A549 (cell line): ENCODE results near the gene CCDC187. TPM values are rescaled to one million over a fixed set of nuclear protein-coding genes. Genes with fewer than 3 reads are reported as not detected.

ENCODE experiments used
- ATAC-seq, 2 experiments: fragments of 200-7000 bp in 1 of 2; fragments of >200 bp in 1 of 2; cut with Nextera tagmentation in 1 of 2; cut with Tn5 transposase in 1 of 2; 3 replicates each; pipeline versions ENCODE4 v1.8.0 to v1.9.1; 2018 to 2020; ENCODE audit warnings: mild to moderate bottlenecking in 1 of 2, moderate library complexity in 1 of 2
- CTCF ChIA-PET: fragments of 300-600 bp; sonication (Branson Sonifier 250); formaldehyde crosslinking; extraction: SDS; loops from one replicate; lab custom pipeline; 2021; ENCODE audit warnings: antibody characterized with exemption, inconsistent platforms; lab: Yijun Ruan, JAX
- POLR2A ChIA-PET: fragments of 350-600 bp; formaldehyde crosslinking; extraction: SDS; loops from one replicate; lab custom pipeline; 2021; ENCODE audit warnings: antibody characterized with exemption, inconsistent platforms; lab: Yijun Ruan, JAX
- DNase-seq, 2 experiments: peaks; one replicate each; pipeline versions ENCODE4 v3.0.0 to v3.0.0-alpha.2; 2011 to 2016; ENCODE audit warnings: low read depth in 1 of 2, low spot score in 1 of 2
- FAIRE-seq: peaks from 2 replicates; lab custom pipeline; 2011; peaks lifted over from hg19 to GRCh38; lab: Jason Lieb, UNC
- H3K27ac ChIP-seq, 2 experiments: fragments of >200 bp; sonication (Bioruptor Twin); formaldehyde crosslinking; 3 replicates each; pipeline ENCODE4 v1.5.1; 2016 to 2017
- H3K4me1 ChIP-seq: fragments of >200 bp; sonication (Bioruptor Twin); formaldehyde crosslinking; 3 replicates; pipeline ENCODE4 v1.6.1; 2016
- H3K4me2 ChIP-seq: fragments of >200 bp; sonication (Bioruptor Twin); formaldehyde crosslinking; 3 replicates; pipeline ENCODE4 v1.6.1; 2016
- H3K4me3 ChIP-seq: fragments of >200 bp; sonication (Bioruptor Twin); formaldehyde crosslinking; 3 replicates; pipeline ENCODE4 v1.5.1; 2016
- H3K9me3 ChIP-seq: fragments of >200 bp; sonication (Bioruptor Twin); formaldehyde crosslinking; 3 replicates; pipeline ENCODE4 v1.6.1; 2016
- CBX2 ChIP-seq: fragments of 200-600 bp; sonication (generic); IDR thresholded peaks from 2 replicates; pipeline ENCODE4 v1.6.1; 2016; ENCODE audit warnings: low read depth, mild to moderate bottlenecking, borderline replicate concordance
- CHD2 ChIP-seq: fragments of 150-350 bp; IDR thresholded peaks from 2 replicates; pipeline ENCODE4 v1.6.1; 2014; ENCODE audit warnings: low read length; ENCODE audit not compliant: partially characterized antibody
- CHD4 ChIP-seq: fragments of 200-600 bp; sonication (generic); IDR thresholded peaks from 2 replicates; pipeline ENCODE4 v1.6.1; 2016; ENCODE audit warnings: antibody characterized with exemption, mild to moderate bottlenecking, borderline replicate concordance
- ELK1 ChIP-seq: fragments of 150-350 bp; IDR thresholded peaks from 2 replicates; pipeline ENCODE4 v1.6.1; 2014; ENCODE audit warnings: low read depth, mild to moderate bottlenecking, low read length
- EP300 ChIP-seq, 2 experiments: fragments of >200 bp; sonication (Bioruptor Twin); formaldehyde crosslinking; IDR thresholded peaks; 2 replicates in 1 of 2; 3 replicates in 1 of 2; pipeline ENCODE4 v1.6.1; 2016 to 2017
- ESRRA ChIP-seq: fragments of 150-350 bp; IDR thresholded peaks from 2 replicates; pipeline ENCODE4 v1.6.1; 2014; ENCODE audit warnings: mild to moderate bottlenecking, low read length, borderline replicate concordance
- HEYL ChIP-seq: fragments of 250-450 bp; sonication (Bioruptor Pico); IDR thresholded peaks from 2 replicates; pipeline ENCODE4 v1.8.0; 2021; ENCODE audit warnings: mild to moderate bottlenecking, moderate library complexity
- HMGXB4 ChIP-seq: fragments of 250-450 bp; sonication (Bioruptor Pico); IDR thresholded peaks from 2 replicates; pipeline ENCODE4 v1.5.0; 2021; ENCODE audit warnings: mild to moderate bottlenecking, moderate library complexity, borderline replicate concordance
- HOXA7 ChIP-seq: fragments of 250-450 bp; sonication (Bioruptor Pico); IDR thresholded peaks from 2 replicates; pipeline ENCODE4 v1.5.0; 2020; ENCODE audit warnings: mild to moderate bottlenecking, moderate library complexity
- JUNB ChIP-seq: fragments of >200 bp; sonication (Bioruptor Twin); formaldehyde crosslinking; IDR thresholded peaks from 2 replicates; pipeline ENCODE4 v1.6.1; 2016
- KDM1A ChIP-seq: fragments of 200-600 bp; sonication (generic); IDR thresholded peaks from 2 replicates; pipeline ENCODE4 v1.6.1; 2016; ENCODE audit warnings: low read depth, mild to moderate bottlenecking
- MAZ ChIP-seq: fragments of 150-350 bp; IDR thresholded peaks from 2 replicates; pipeline ENCODE4 v1.6.1; 2014; ENCODE audit warnings: antibody characterized with exemption, low read depth, low read length, borderline replicate concordance
- NPAS2 ChIP-seq: fragments of 250-450 bp; sonication (Bioruptor Pico); IDR thresholded peaks from 2 replicates; pipeline ENCODE4 v1.8.0; 2022; ENCODE audit warnings: mild to moderate bottlenecking, moderate library complexity, borderline replicate concordance
- NR3C1 ChIP-seq: fragments of >200 bp; sonication (Bioruptor Twin); formaldehyde crosslinking; IDR thresholded peaks from 3 replicates; pipeline ENCODE4 v1.6.1; 2017
- POLR2A ChIP-seq: IDR thresholded peaks from 2 replicates; pipeline ENCODE4 v1.6.1; 2012; ENCODE audit warnings: mild to moderate bottlenecking, low read length
- RNF2 ChIP-seq: fragments of 200-600 bp; sonication (generic); IDR thresholded peaks from 2 replicates; pipeline ENCODE4 v1.6.1; 2016; ENCODE audit warnings: low read depth, mild to moderate bottlenecking, antibody characterized with exemption, moderate library complexity, borderline replicate concordance
- SMC3 ChIP-seq: fragments of >200 bp; sonication (Bioruptor Twin); formaldehyde crosslinking; IDR thresholded peaks from 3 replicates; pipeline ENCODE4 v1.6.1; 2018; ENCODE audit warnings: inconsistent platforms
- TFCP2L1 ChIP-seq: fragments of 250-450 bp; sonication (Bioruptor Pico); IDR thresholded peaks from 2 replicates; pipeline ENCODE4 v1.5.0; 2021; ENCODE audit warnings: mild to moderate bottlenecking
- WGBS: methylation state at CpG from one replicate; pipeline ENCODE4 v1.1.6; 2017; ENCODE audit errors: missing lambda C conversion rate; 5-methylcytosine and 5-hydroxymethylcytosine counted together
- polyA plus RNA-seq, 4 experiments: library from polyadenylated mRNA; depleted of rRNA in 3 of 4; stranded (reverse); fragments of >200 nt; fragmentation: RNase III in 1 of 4; extraction: RNeasy Plus Mini Kit Qiagen cat#74134 plus additional on column Dnase treatment in 1 of 4; gene quantifications; 2 replicates in 3 of 4; 3 replicates in 1 of 4; pipeline ENCODE4 v1.2.3, GENCODE V29; 2011 to 2017
- TF ChIP-seq, protein P1 (sequence below): fragments of 250-450 bp; sonication (Bioruptor Pico); IDR thresholded peaks from 2 replicates; pipeline ENCODE4 v1.5.0; 2020; ENCODE audit warnings: low read depth, mild to moderate bottlenecking, moderate library complexity

The CCDC187 gene
- polyA plus RNA-seq, 2 of the 4 experiments (the other 2 are of a cell fraction) = under 0.01 TPM; not detected in 1

DNA sequence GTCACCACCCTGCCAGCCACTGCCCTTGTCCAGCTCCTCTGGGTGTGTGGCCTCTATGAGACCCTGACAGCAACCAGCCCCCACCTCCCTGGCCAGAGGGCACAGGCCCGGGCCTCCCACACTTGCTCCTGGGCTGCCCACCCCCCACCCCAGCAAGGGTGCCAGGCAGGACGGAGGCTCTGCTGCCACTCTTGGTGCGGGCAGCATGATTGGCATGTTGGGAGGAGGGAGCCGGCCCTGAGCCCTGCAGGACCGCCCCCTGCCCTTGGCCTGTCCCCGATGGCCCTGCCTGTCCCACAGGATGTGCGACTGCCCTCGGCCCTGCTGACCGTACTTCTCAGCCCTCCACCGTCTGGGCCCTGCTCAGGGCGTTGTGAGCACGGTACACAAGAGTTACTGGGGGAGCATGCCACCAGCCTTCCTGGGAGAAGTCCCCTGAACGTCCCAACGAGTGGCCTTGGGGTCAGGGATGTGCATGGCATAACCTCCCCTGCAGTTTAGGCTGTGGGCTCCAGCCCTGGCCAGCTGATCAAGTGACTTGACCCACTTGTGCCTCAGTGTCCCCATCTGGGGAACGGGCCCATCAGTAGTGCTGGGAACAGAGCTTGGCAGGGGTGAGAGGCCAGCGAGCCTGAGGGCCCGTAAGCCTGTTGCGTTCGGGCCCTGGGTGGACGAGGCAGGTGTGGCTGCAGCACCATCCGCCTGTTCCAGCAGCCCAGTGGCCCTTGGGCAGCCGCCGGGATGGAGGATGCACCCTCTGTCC lies 39.4 kb upstream of the CCDC187 start:
- H3K4me3 ChIP-seq = no peak overlapping the region
- no peak overlapping the region for H3K4me2 ChIP-seq
- CTCF ChIA-PET = interaction anchor here (0.6 to 1.4 kb wide), 3 partner anchors 20 to 26 kb away, joined by 3 to 6 read pairs (median 4); partner anchors contain the start of gene DNLZ
- no peak for ATAC-seq
- peaks cover 8% of the 10 kb centered on the region; the same call in 2 of the 3 replicates for H3K4me1 ChIP-seq
- DNase-seq = no peak
- FAIRE-seq = no peak
- H3K9me3 ChIP-seq = no peaks in the 10 kb centered on the region
- POLR2A ChIA-PET = interaction anchor here (1.1 kb wide), 1 partner anchor 20 kb away, joined by 3 read pairs; no protein-coding TSS in a partner anchor
- no peak for TF ChIP-seq POLR2A
- 88% methylated on average over 15 of the region's 23 CpGs for WGBS
- no peak overlapping the region for H3K27ac ChIP-seq

DNA sequence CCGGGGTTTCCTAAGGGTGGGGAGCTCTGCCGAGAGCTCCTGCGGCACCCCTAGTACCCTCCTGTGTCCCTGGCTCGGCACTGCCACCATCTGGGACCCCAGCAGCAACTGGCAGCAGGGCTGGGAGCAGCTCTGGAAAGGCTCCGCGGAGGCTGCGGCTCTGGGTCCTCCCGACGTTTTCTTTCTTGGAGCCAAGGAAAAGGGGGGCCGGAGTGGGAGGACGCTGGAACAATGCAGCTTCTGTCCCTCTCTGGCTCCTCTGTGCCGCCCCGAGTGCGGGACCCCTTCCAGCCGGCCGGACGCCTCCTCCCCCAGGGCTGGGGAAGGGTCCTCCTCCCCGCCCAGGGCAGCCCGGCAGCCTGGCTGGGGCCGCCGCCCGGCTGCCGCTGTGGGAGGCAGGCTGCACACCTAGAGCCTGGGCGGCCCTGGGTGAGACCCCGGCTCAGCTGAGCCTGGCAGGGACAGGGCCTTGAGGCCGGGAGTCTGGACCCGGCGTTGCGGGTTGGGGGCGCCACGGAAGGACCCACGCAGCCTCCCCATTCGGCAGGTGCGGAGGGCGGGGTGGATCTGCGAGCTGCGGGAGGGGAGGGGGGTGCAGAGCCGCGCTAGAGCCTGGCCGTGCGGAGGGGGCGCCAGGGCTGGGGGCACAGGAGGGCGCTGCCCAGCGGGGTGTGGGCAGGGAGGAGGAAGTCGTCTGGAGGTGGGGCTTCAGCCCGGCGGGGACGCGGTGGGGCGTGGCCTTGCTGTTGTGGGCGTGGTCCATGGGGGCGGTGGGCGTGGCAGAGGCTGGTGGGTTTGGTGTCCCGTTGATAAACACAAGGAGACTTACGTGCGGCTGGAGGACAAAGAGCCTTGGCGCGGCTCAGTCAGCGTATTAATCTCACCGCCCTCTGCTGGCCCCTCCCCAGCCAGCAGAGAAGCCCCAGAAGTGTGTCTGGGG lies 38.6 kb upstream of the CCDC187 start:
- H3K4me1 ChIP-seq = peaks cover 8% of the 10 kb centered on the region; the same call in 2 of the 3 replicates
- H3K4me3 ChIP-seq = no peak overlapping the region
- ChIA-PET POLR2A (interaction anchor here (1.1 kb wide), 1 partner anchor 20 kb away, joined by 3 read pairs; no protein-coding TSS in a partner anchor), CTCF (interaction anchor here (0.6 to 1.0 kb wide), 2 partner anchors 21 to 196 kb away, joined by 3 to 5 read pairs; partner anchors contain the start of gene DNLZ)
- peak in 1 of 2 experiments; percentile 17; a peak in 3 of 6 replicates for ATAC-seq
- peak in 1 of 2 experiments; percentile 68 for DNase-seq
- no peak for FAIRE-seq
- TF ChIP-seq, protein P1, sequence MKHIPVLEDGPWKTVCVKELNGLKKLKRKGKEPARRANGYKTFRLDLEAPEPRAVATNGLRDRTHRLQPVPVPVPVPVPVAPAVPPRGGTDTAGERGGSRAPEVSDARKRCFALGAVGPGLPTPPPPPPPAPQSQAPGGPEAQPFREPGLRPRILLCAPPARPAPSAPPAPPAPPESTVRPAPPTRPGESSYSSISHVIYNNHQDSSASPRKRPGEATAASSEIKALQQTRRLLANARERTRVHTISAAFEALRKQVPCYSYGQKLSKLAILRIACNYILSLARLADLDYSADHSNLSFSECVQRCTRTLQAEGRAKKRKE = no peak
- no peak for TF ChIP-seq CHD2
- TF ChIP-seq EP300 (IDR thresholded peaks at IDR 0.05) = no peak
- no peak for TF ChIP-seq CHD4
- no peak for TF ChIP-seq NR3C1
- no peak for TF ChIP-seq ELK1
- no peak for TF ChIP-seq HOXA7 (CRISPR knock-in tag)
- TF ChIP-seq TFCP2L1 (CRISPR knock-in tag) = no peak
- TF ChIP-seq KDM1A = no peak
- no peak for TF ChIP-seq NPAS2 (CRISPR knock-in tag)
- no peak for TF ChIP-seq CBX2
- no peak for TF ChIP-seq HEYL (CRISPR knock-in tag)
- WGBS = 69% methylated on average over 34 of the region's 60 CpGs
- H3K27ac ChIP-seq = no peak overlapping the region
- no peak overlapping the region for H3K4me2 ChIP-seq
- no peaks in the 10 kb centered on the region for H3K9me3 ChIP-seq

- FAIRE-seq (no peak), DNase-seq (no peak), ATAC-seq (no peak)
- Histone ChIP-seq H3K27ac (no peak overlapping the region), H3K4me1 (peaks cover 8% of the 10 kb centered on the region; the same call in 2 of the 3 replicates), H3K9me3 (no peaks in the 10 kb centered on the region), H3K4me3 (no peak overlapping the region), H3K4me2 (no peak overlapping the region)
- POLR2A ChIA-PET = no interaction called here
- WGBS = 91% methylated on average over 10 of the region's 10 CpGs
- TF ChIP-seq JUNB = no peak
- no peak for TF ChIP-seq MAZ
- no peak for TF ChIP-seq SMC3
- TF ChIP-seq ESRRA = no peak
- no peak for TF ChIP-seq NPAS2 (CRISPR knock-in tag)
- TF ChIP-seq HMGXB4 (CRISPR knock-in tag) = no peak
- TF ChIP-seq RNF2 = no peak
- no peak for TF ChIP-seq ELK1
- TF ChIP-seq, all 56 proteins: peak for 0
- CTCF ChIA-PET = interaction anchor here (1.0 kb wide), 1 partner anchor 22 kb away, joined by 5 read pairs; the partner anchor contains the start of gene DNLZ
These were observed 37.9 kb upstream of the CCDC187 start for GRCh38 chr9:136341769-136342168.
